Measurements from ENCODE around the gene MINK1. TPM values are rescaled to one million over a fixed set of nuclear protein-coding genes. Genes with fewer than 3 reads are reported as not detected.

The MINK1 gene
- total and polyA plus RNA-seq, 2 of the 13 experiments (the other 11 are each of a cell fraction or from before 2014, with no cell fraction given), result 17.2 to 63.9 TPM

DNA sequence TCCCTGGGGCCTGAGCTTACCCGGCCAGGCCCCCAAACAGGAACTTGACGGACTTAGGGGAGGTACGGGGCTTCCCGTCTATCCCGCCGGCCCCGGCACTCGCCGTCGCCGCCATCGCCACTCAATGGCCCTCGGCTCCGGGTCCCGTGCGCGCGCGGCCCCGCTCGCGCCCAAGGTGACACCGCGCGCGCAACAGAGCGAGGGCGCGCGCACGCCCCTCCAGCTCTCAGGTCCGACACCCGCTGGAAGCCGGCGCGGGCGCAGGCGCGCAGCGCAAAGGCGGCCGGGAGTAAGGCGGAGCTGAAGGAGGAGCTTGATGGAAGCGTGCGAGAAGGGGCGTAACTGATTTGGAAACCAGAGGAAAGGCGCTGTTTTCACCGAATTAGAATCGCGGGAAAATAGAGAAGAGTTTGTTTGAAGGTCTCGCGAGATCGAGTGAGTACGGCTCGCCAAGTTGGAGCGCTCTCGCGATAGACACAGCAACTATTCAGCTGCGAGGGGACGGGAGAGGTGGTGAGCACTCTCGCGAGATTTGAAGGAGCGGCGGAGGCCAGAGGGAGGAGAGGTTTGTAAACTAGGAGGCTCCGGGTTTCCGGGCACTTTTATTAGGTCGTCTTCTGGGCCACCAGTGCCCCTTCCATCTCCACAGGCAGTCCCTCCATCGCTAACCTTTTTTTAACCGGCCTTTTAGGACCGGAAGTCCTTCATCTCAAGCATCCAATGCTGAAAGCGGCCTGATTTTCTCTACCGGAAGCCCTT lies 106.8 kb downstream of the MINK1 start, which contains the start of the genes RNF167 and SLC25A11 (continued):
- 0 out of 2 replicates have a peak, but pooled peaks have one; percentile 5 for TF ChIP-seq CREB1 (IDR thresholded peaks at IDR 0.05)
- TF ChIP-seq CREB1 (CRISPR knock-in tag; IDR thresholded peaks at IDR 0.05), result peak; percentile 41; the same call in 1 of the 2 replicates
- TF ChIP-seq ZNF282 (IDR thresholded peaks at IDR 0.05; ENCODE audit: partially characterized antibody), result peak; percentile 85
- no peak for TF ChIP-seq ZNF484 (CRISPR knock-in tag; IDR thresholded peaks at IDR 0.05; ENCODE audit: borderline replicate concordance, low read depth)
- no peak for TF ChIP-seq CBX2 (IDR thresholded peaks at IDR 0.05; ENCODE audit: low read depth, low read length)
- TF ChIP-seq CBX2 (CRISPR knock-in tag; IDR thresholded peaks at IDR 0.05; ENCODE audit: low read depth), result no peak
- TF ChIP-seq ATF4 (CRISPR knock-in tag; IDR thresholded peaks at IDR 0.05), result peak in 1 of 2 experiments; percentile 52; a peak in 1 of 4 replicates
- TF ChIP-seq DNMT3B (CRISPR knock-in tag; conservative IDR thresholded peaks at IDR 0.05), result no peak
- no peak for TF ChIP-seq STAG1 (CRISPR knock-in tag; IDR thresholded peaks at IDR 0.05)
- no peak; the same call in 1 of the 2 replicates for TF ChIP-seq CHD4 (IDR thresholded peaks at IDR 0.05; ENCODE audit: borderline replicate concordance, low read length)
- no peak; the same call in 1 of the 2 replicates for TF ChIP-seq ZNF749 (CRISPR knock-in tag; IDR thresholded peaks at IDR 0.05; ENCODE audit: borderline replicate concordance)
- no peak for TF ChIP-seq TCF12 (IDR thresholded peaks at IDR 0.05)
- TF ChIP-seq TCF12 (CRISPR knock-in tag; IDR thresholded peaks at IDR 0.05), result no peak
- TF ChIP-seq, protein P1, sequence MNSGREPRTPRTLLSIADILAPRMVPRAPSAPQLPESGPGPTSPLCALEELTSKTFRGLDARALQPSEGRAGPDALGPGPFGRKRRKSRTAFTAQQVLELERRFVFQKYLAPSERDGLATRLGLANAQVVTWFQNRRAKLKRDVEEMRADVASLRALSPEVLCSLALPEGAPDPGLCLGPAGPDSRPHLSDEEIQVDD (CRISPR knock-in tag; IDR thresholded peaks at IDR 0.05; ENCODE audit: borderline replicate concordance), result no peak
- TF ChIP-seq, protein P2, sequence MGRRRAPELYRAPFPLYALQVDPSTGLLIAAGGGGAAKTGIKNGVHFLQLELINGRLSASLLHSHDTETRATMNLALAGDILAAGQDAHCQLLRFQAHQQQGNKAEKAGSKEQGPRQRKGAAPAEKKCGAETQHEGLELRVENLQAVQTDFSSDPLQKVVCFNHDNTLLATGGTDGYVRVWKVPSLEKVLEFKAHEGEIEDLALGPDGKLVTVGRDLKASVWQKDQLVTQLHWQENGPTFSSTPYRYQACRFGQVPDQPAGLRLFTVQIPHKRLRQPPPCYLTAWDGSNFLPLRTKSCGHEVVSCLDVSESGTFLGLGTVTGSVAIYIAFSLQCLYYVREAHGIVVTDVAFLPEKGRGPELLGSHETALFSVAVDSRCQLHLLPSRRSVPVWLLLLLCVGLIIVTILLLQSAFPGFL (CRISPR knock-in tag; IDR thresholded peaks at IDR 0.05), result no peak
- TF ChIP-seq, protein P3, sequence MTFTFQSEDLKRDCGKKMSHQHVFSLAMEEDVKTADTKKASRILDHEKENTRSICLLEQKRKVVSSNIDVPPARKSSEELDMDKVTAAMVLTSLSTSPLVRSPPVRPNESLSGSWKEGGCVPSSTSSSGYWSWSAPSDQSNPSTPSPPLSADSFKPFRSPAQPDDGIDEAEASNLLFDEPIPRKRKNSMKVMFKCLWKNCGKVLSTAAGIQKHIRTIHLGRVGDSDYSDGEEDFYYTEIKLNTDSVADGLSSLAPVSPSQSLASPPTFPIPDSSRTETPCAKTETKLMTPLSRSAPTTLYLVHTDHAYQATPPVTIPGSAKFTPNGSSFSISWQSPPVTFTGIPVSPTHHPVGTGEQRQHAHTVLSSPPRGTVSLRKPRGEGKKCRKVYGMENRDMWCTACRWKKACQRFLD (CRISPR knock-in tag; IDR thresholded peaks at IDR 0.05; ENCODE audit: borderline replicate concordance), result no peak
- no peak for TF ChIP-seq ZBTB38 (CRISPR knock-in tag; IDR thresholded peaks at IDR 0.05)
- TF ChIP-seq ZNF138 (CRISPR knock-in tag; IDR thresholded peaks at IDR 0.05; ENCODE audit: low read depth), result no peak
- 0 out of 2 replicates have a peak, but pooled peaks have one; percentile 2 for TF ChIP-seq ONECUT2 (CRISPR knock-in tag; IDR thresholded peaks at IDR 0.05)
- TF ChIP-seq MAX (IDR thresholded peaks at IDR 0.05), result peak; percentile 61
- TF ChIP-seq FOXK1 (CRISPR knock-in tag; IDR thresholded peaks at IDR 0.05; ENCODE audit: borderline replicate concordance, low read depth), result peak; percentile 72; the same call in 1 of the 2 replicates
- no peak for TF ChIP-seq ZBTB46 (CRISPR knock-in tag; IDR thresholded peaks at IDR 0.05; ENCODE audit: borderline replicate concordance)
- peak; percentile 82 for TF ChIP-seq SP4 (CRISPR knock-in tag; IDR thresholded peaks at IDR 0.05)
- TF ChIP-seq RFX1 (IDR thresholded peaks at IDR 0.05), result no peak
- peak; percentile 68 for TF ChIP-seq AGO2 (optimal IDR thresholded peaks at IDR 0.05; ENCODE audit: low read depth, low read length)
- TF ChIP-seq SETDB1 (CRISPR knock-in tag; IDR thresholded peaks at IDR 0.05; ENCODE audit: borderline replicate concordance), result no peak
